ENCODE results near the gene CLDN24. TPM values are rescaled to one million over a fixed set of nuclear protein-coding genes. Genes with fewer than 3 reads are reported as not detected.

Gene CLDN24
- polyA plus RNA-seq, 2 of the 4 experiments (the other 2 are of a cell fraction): not detected

GRCh38 chr4:183369073-183369472 is 46.8 kb upstream of the CLDN24 start:
- 75% methylated on average over 8 of the region's 8 CpGs for WGBS (ENCODE audit: missing lambda C conversion rate)
- Histone ChIP-seq H3K9me3 (no peaks in the 10 kb centered on the region; the same call in 2 of the 3 replicates), H3K27ac (no peak overlapping the region), H3K4me1 (no peaks in the 10 kb centered on the region), H3K4me3 (no peak overlapping the region), H3K4me2 (no peak overlapping the region)
- FAIRE-seq (no peak), ATAC-seq (no peak), DNase-seq (ENCODE audit: low read depth in 1 of 2, low spot score in 1 of 2) (no peak)
- TF ChIP-seq PHF8 (IDR thresholded peaks at IDR 0.05; ENCODE audit: borderline replicate concordance, low read depth) (no peak), CTCF (IDR thresholded peaks at IDR 0.05) (no peak), ESRRA (IDR thresholded peaks at IDR 0.05; ENCODE audit: borderline replicate concordance, low read length) (no peak), TFCP2L1 (CRISPR knock-in tag; IDR thresholded peaks at IDR 0.05) (no peak), MAFK (IDR thresholded peaks at IDR 0.05; ENCODE audit: partially characterized antibody) (no peak), KDM1A (IDR thresholded peaks at IDR 0.05; ENCODE audit: low read depth) (no peak), KDM5A (IDR thresholded peaks at IDR 0.05) (no peak), HOXA7 (CRISPR knock-in tag; IDR thresholded peaks at IDR 0.05) (no peak), GATA3 (IDR thresholded peaks at IDR 0.05; ENCODE audit: borderline replicate concordance) (no peak), MAX (IDR thresholded peaks at IDR 0.05) (no peak), ZSCAN20 (CRISPR knock-in tag; IDR thresholded peaks at IDR 0.05) (no peak), FOSL2 (IDR thresholded peaks at IDR 0.05) (no peak), FOSL2 (CRISPR knock-in tag; IDR thresholded peaks at IDR 0.05) (no peak)
- CTCF ChIA-PET: interaction anchor here (1.1 kb wide), 1 partner anchor 16 kb away, joined by 3 read pairs; no protein-coding TSS in a partner anchor
- POLR2A ChIA-PET: no interaction called here

- ATAC-seq: no peak
- TF ChIP-seq RARB (CRISPR knock-in tag; IDR thresholded peaks at IDR 0.05): no peak
These were observed 44.1 kb upstream of the CLDN24 start for GRCh38 chr4:183366206-183366835.

GRCh38 chr4:183364025-183364424 is 41.8 kb upstream of the CLDN24 start:
- H3K4me2 ChIP-seq: no peak overlapping the region
- H3K4me3 ChIP-seq: no peak overlapping the region
- ATAC-seq (no peak), FAIRE-seq (no peak), DNase-seq (ENCODE audit: low read depth in 1 of 2, low spot score in 1 of 2) (no peak)
- ChIA-PET CTCF (no interaction called here), POLR2A (no interaction called here)
- no peak overlapping the region for H3K27ac ChIP-seq
- 71% methylated on average over 10 of the region's 10 CpGs for WGBS (ENCODE audit: missing lambda C conversion rate)
- no peaks in the 10 kb centered on the region for H3K4me1 ChIP-seq
- no peak for TF ChIP-seq GATA3 (IDR thresholded peaks at IDR 0.05; ENCODE audit: borderline replicate concordance)
- TF ChIP-seq KDM5A (IDR thresholded peaks at IDR 0.05): no peak
- no peak for TF ChIP-seq JUN (IDR thresholded peaks at IDR 0.05)
- TF ChIP-seq PHF8 (IDR thresholded peaks at IDR 0.05; ENCODE audit: borderline replicate concordance, low read depth): no peak
- no peak for TF ChIP-seq MYC (IDR thresholded peaks at IDR 0.05; ENCODE audit: borderline replicate concordance, low read length)
- no peaks in the 10 kb centered on the region for H3K9me3 ChIP-seq

More at GRCh38 chr4:183366206-183366835, 44.1 kb upstream of the CLDN24 start:
- ChIA-PET CTCF (interaction anchor here (0.7 to 1.6 kb wide), 2 partner anchors 428 to 547 kb away, joined by 3 read pairs; no protein-coding TSS in a partner anchor), POLR2A (no interaction called here)
- H3K27ac ChIP-seq: no peak overlapping the region
- DNase-seq (ENCODE audit: low read depth in 1 of 2, low spot score in 1 of 2) (no peak), FAIRE-seq (no peak)
- H3K4me1 ChIP-seq: no peaks in the 10 kb centered on the region
- 78% methylated on average over 11 of the region's 16 CpGs for WGBS (ENCODE audit: missing lambda C conversion rate)
- no peaks in the 10 kb centered on the region for H3K9me3 ChIP-seq
- H3K4me3 ChIP-seq: no peak overlapping the region
- no peak overlapping the region for H3K4me2 ChIP-seq

- H3K4me2 ChIP-seq: no peak overlapping the region
- POLR2A ChIA-PET: no interaction called here
- 73% methylated on average over 15 of the region's 15 CpGs for WGBS (ENCODE audit: missing lambda C conversion rate)
- no peaks in the 10 kb centered on the region for H3K9me3 ChIP-seq
- DNase-seq (ENCODE audit: low read depth in 1 of 2, low spot score in 1 of 2) (no peak), FAIRE-seq (no peak), ATAC-seq (peak in 1 of 2 experiments; percentile 37; a peak in 1 of 6 replicates)
- H3K27ac ChIP-seq: no peak overlapping the region
- H3K4me3 ChIP-seq: no peak overlapping the region
- CTCF ChIA-PET: no interaction called here
- no peaks in the 10 kb centered on the region for H3K4me1 ChIP-seq
- no peak for TF ChIP-seq E2F6 (IDR thresholded peaks at IDR 0.05; ENCODE audit: borderline replicate concordance, low read depth)
These were observed 40.8 kb upstream of the CLDN24 start for GRCh38 chr4:183362916-183363542.
